ENCODE data around the gene ABHD14A.

DNA sequence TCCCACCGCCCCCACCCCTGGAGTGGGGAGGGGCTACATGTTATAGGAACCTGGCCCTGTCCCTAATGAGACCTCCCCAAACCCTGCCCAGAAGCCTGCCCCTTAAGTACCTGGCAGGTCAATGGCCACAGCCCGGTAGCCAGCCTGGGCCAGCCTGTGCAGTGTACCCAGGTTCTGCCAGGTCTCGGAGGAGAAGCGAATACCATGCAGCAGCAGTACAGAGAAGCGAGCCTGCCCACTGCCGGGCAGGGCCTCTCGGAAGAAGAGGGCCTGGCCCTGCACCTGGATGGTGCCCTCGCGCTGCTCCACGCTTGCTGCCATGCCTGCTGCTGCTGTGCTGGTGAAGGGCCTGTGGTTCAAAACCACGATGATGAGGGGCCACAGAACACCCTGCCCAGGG, 3.5 kb upstream of the ABHD14A start:
- TF ChIP-seq CTCF (conservative IDR thresholded peaks at IDR 0.05 in 1 of 2, IDR thresholded peaks at IDR 0.05 in 1 of 2; ENCODE audit: low read depth in 1 of 2, low read length in 2 of 2) (no peak), EZH2 (IDR thresholded peaks at IDR 0.05; ENCODE audit: low read length, missing control alignments) (no peak)

Data from fibroblast of lung (primary cell).